Measurements from ENCODE around the gene GNAL. TPM values are rescaled to one million over a fixed set of nuclear protein-coding genes. Genes with fewer than 3 reads are reported as not detected.

The GNAL gene
- total RNA-seq, 4 donors from 2014 or later: 1.9 to 12.8 (median 7.0) TPM

GRCh38 chr18:11860594-11861450 lies 171.8 kb downstream of the GNAL start:
- DNase-seq (ENCODE audit: low spot score): no peak
- ATAC-seq (ENCODE audit: low FRiP score): no peak
- no peak for TF ChIP-seq CTCF (IDR thresholded peaks at IDR 0.05)

GRCh38 chr18:11861583-11862288 lies 172.7 kb downstream of the GNAL start:
- ATAC-seq (ENCODE audit: low FRiP score): no peak
- DNase-seq (ENCODE audit: low spot score): no peak
- TF ChIP-seq CTCF (IDR thresholded peaks at IDR 0.05): no peak

GRCh38 chr18:11862468-11863137 lies 173.5 kb downstream of the GNAL start:
- no peak for DNase-seq (ENCODE audit: low spot score)
- TF ChIP-seq CTCF (IDR thresholded peaks at IDR 0.05): no peak
- ATAC-seq (ENCODE audit: low FRiP score): no peak

GRCh38 chr18:11864471-11864870 lies 175.4 kb downstream of the GNAL start:
- TF ChIP-seq CTCF (IDR thresholded peaks at IDR 0.05): no peak
- no peak for DNase-seq (ENCODE audit: low spot score)
- ATAC-seq (ENCODE audit: low FRiP score): no peak

- DNase-seq (ENCODE audit: low spot score) (no peak), ATAC-seq (ENCODE audit: low FRiP score) (no peak)
Observed at GRCh38 chr18:11865071-11865470, 176.0 kb downstream of the GNAL start.

GRCh38 chr18:11866329-11866728 lies 177.3 kb downstream of the GNAL start:
- DNase-seq (ENCODE audit: low spot score) (no peak), ATAC-seq (ENCODE audit: low FRiP score) (no peak)
- no peak for TF ChIP-seq CTCF (IDR thresholded peaks at IDR 0.05)

More at GRCh38 chr18:11865071-11865470, 176.0 kb downstream of the GNAL start:
- TF ChIP-seq CTCF (IDR thresholded peaks at IDR 0.05): no peak

Measured in omental fat pad (tissue), 4 donors.